Islet precursor cell (in vitro differentiated cells): Measurements from ENCODE around the gene TSSC4.

ENCODE experiments used
- DNase-seq: peaks from one replicate; pipeline ENCODE4 v3.0.0-alpha.2; 2018

TSSC4 gene

GRCh38 chr11:2451916-2452315 lies 51.4 kb downstream of the TSSC4 start:
- no peak for DNase-seq

- no peak for DNase-seq
These were observed 51.9 kb downstream of the TSSC4 start for GRCh38 chr11:2452321-2453012.

- DNase-seq = no peak
These were observed 52.9 kb downstream of the TSSC4 start for GRCh38 chr11:2453436-2453835.
